ENCODE data around the gene DNAJC1.

DNA sequence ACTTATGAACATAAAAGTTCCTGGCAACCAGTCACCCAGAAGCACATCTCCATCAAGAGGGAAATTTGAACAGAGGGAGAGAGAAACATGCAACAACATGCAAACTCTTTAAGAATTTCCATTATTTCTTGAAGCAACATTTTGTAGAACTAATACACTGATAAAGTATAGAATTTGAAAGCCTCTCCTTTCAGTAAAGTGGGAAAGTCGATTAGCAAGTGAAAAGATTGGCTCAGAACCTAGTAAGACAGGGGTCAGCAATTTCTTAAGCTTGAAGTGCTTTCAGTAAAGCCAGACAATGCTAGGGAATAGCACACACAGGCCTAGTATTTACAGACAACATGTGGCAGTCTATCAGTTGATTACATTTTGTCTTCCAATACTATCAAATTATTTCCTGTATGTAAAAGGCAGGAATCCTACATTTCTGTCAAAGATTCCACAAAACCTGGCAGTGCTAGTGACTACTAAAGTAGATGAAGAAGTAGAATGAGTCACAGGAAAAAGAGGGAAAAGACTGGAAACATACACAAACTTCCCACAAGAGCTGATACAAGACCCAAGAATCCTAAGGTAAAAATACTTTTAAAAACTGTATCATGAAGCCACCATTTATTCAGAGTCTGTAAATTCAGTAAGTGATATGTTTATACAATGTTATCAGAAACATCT lies 25.2 kb downstream of the DNAJC1 start:
- TF ChIP-seq POLR2AphosphoS5 (IDR thresholded peaks at IDR 0.05; ENCODE audit: low read depth, low read length) (no peak), TAF1 (IDR thresholded peaks at IDR 0.05; ENCODE audit: borderline replicate concordance, insufficient read depth, low read length) (no peak)
- TF ChIP-seq, protein P1, sequence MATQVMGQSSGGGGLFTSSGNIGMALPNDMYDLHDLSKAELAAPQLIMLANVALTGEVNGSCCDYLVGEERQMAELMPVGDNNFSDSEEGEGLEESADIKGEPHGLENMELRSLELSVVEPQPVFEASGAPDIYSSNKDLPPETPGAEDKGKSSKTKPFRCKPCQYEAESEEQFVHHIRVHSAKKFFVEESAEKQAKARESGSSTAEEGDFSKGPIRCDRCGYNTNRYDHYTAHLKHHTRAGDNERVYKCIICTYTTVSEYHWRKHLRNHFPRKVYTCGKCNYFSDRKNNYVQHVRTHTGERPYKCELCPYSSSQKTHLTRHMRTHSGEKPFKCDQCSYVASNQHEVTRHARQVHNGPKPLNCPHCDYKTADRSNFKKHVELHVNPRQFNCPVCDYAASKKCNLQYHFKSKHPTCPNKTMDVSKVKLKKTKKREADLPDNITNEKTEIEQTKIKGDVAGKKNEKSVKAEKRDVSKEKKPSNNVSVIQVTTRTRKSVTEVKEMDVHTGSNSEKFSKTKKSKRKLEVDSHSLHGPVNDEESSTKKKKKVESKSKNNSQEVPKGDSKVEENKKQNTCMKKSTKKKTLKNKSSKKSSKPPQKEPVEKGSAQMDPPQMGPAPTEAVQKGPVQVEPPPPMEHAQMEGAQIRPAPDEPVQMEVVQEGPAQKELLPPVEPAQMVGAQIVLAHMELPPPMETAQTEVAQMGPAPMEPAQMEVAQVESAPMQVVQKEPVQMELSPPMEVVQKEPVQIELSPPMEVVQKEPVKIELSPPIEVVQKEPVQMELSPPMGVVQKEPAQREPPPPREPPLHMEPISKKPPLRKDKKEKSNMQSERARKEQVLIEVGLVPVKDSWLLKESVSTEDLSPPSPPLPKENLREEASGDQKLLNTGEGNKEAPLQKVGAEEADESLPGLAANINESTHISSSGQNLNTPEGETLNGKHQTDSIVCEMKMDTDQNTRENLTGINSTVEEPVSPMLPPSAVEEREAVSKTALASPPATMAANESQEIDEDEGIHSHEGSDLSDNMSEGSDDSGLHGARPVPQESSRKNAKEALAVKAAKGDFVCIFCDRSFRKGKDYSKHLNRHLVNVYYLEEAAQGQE (IDR thresholded peaks at IDR 0.05; ENCODE audit: insufficient read depth in 1 of 2, low read depth in 2 of 2, low read length in 2 of 2), result no peak

Measured in PFSK-1 (cell line).